ENCODE measurements around the gene USP12. TPM values are rescaled to one million over a fixed set of nuclear protein-coding genes. Genes with fewer than 3 reads are reported as not detected.

USP12 gene
- total and polyA plus RNA-seq, 4 donors: 5.7 to 43.7 (median 11.9) TPM

- 55% methylated on average over 4 of the region's 4 CpGs for WGBS
- Histone ChIP-seq H3K4me1 (ENCODE audit: control insufficient read depth in 4 of 4, insufficient read depth in 4 of 4, low read length in 3 of 4) (peaks cover 3 to 26% (median 9%) of the 10 kb centered on the region in 4 donors), H3K36me3 (ENCODE audit: control insufficient read depth in 4 of 4, insufficient read depth in 3 of 4, low read depth in 1 of 4, low read length in 3 of 4) (no peaks in the 10 kb centered on the region), H3K9me3 (ENCODE audit: control insufficient read depth in 4 of 4, low read length in 3 of 4) (no peaks in the 10 kb centered on the region), H3K9ac (ENCODE audit: low read depth in 1 of 2, low read length in 2 of 2) (no peak overlapping the region), H3K4me3 (ENCODE audit: low read depth in 1 of 3, low read length in 3 of 3) (no peak overlapping the region), H3K27me3 (ENCODE audit: control insufficient read depth in 4 of 4, insufficient read depth in 4 of 4, low read length in 3 of 4) (no peaks in the 10 kb centered on the region), H3K27ac (ENCODE audit: low read depth in 1 of 2, low read length in 2 of 2) (no peak overlapping the region)
- no peak for DNase-seq (ENCODE audit: low spot score)
- TF ChIP-seq HNF4G (IDR thresholded peaks at IDR 0.05) (peak; percentile 51), HNF4A (conservative IDR thresholded peaks at IDR 0.05) (peak; percentile 81 to 84), TAF1 (conservative IDR thresholded peaks at IDR 0.05) (no peak), SP1 (IDR thresholded peaks at IDR 0.05) (peak; percentile 52), JUND (IDR thresholded peaks at IDR 0.05) (peak in 1 of 2 donors; percentile 8), RAD21 (IDR thresholded peaks at IDR 0.05) (peak in 1 of 2 donors; percentile 12), RXRA (IDR thresholded peaks at IDR 0.05) (peak in 1 of 2 donors; percentile 7)
- TF ChIP-seq, protein P1, sequence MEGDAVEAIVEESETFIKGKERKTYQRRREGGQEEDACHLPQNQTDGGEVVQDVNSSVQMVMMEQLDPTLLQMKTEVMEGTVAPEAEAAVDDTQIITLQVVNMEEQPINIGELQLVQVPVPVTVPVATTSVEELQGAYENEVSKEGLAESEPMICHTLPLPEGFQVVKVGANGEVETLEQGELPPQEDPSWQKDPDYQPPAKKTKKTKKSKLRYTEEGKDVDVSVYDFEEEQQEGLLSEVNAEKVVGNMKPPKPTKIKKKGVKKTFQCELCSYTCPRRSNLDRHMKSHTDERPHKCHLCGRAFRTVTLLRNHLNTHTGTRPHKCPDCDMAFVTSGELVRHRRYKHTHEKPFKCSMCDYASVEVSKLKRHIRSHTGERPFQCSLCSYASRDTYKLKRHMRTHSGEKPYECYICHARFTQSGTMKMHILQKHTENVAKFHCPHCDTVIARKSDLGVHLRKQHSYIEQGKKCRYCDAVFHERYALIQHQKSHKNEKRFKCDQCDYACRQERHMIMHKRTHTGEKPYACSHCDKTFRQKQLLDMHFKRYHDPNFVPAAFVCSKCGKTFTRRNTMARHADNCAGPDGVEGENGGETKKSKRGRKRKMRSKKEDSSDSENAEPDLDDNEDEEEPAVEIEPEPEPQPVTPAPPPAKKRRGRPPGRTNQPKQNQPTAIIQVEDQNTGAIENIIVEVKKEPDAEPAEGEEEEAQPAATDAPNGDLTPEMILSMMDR (IDR thresholded peaks at IDR 0.05; ENCODE audit: low read depth, low read length, missing input control): no peak
Measured at GRCh38 chr13:27151798-27152599, 19.6 kb downstream of the USP12 start.

GRCh38 chr13:27149702-27150101, 21.9 kb downstream of the USP12 start:
- no peak for DNase-seq (ENCODE audit: low spot score)
- H3K9me3 ChIP-seq (ENCODE audit: control insufficient read depth in 4 of 4, low read length in 3 of 4): no peaks in the 10 kb centered on the region
- TF ChIP-seq NR2F2 (IDR thresholded peaks at IDR 0.05): no peak
- TF ChIP-seq REST (IDR thresholded peaks at IDR 0.05): no peak
- TF ChIP-seq RXRA (IDR thresholded peaks at IDR 0.05): no peak
- TF ChIP-seq MAX (IDR thresholded peaks at IDR 0.05): no peak
- no peak for TF ChIP-seq FOXA1 (IDR thresholded peaks at IDR 0.05)
- no peak for TF ChIP-seq JUND (IDR thresholded peaks at IDR 0.05)
- TF ChIP-seq, protein P1 (IDR thresholded peaks at IDR 0.05; ENCODE audit: low read depth, low read length, missing input control): no peak
- TF ChIP-seq TAF1 (conservative IDR thresholded peaks at IDR 0.05): no peak
- TF ChIP-seq ZBTB33 (IDR thresholded peaks at IDR 0.05): no peak
- no peak for TF ChIP-seq SP1 (IDR thresholded peaks at IDR 0.05)
- TF ChIP-seq YY1 (IDR thresholded peaks at IDR 0.05): no peak
- TF ChIP-seq FOXA2 (IDR thresholded peaks at IDR 0.05): no peak
- TF ChIP-seq ATF3 (IDR thresholded peaks at IDR 0.05): no peak
- TF ChIP-seq EGR1 (IDR thresholded peaks at IDR 0.05; ENCODE audit: low read depth in 2 of 2): no peak
- no peak for TF ChIP-seq HNF4A (conservative IDR thresholded peaks at IDR 0.05)
- TF ChIP-seq GABPA (IDR thresholded peaks at IDR 0.05 in 1 of 2, conservative IDR thresholded peaks at IDR 0.05 in 1 of 2): no peak
- no peak for TF ChIP-seq RAD21 (IDR thresholded peaks at IDR 0.05)
- no peak for TF ChIP-seq HNF4G (IDR thresholded peaks at IDR 0.05)
- no peaks in the 10 kb centered on the region for H3K36me3 ChIP-seq (ENCODE audit: control insufficient read depth in 4 of 4, insufficient read depth in 3 of 4, low read depth in 1 of 4, low read length in 3 of 4)
- peaks cover 3 to 37% (median 11%) of the 10 kb centered on the region in 4 donors for H3K4me1 ChIP-seq (ENCODE audit: control insufficient read depth in 4 of 4, insufficient read depth in 4 of 4, low read length in 3 of 4)
- 85% methylated on average over 6 of the region's 6 CpGs for WGBS
- no peak overlapping the region for H3K9ac ChIP-seq (ENCODE audit: low read depth in 1 of 2, low read length in 2 of 2)
- no peaks in the 10 kb centered on the region for H3K27me3 ChIP-seq (ENCODE audit: control insufficient read depth in 4 of 4, insufficient read depth in 4 of 4, low read length in 3 of 4)
- no peak overlapping the region for H3K4me3 ChIP-seq (ENCODE audit: low read depth in 1 of 3, low read length in 3 of 3)
- no peak overlapping the region for H3K27ac ChIP-seq (ENCODE audit: low read depth in 1 of 2, low read length in 2 of 2)

Measured in liver (tissue), 9 donors.